H1 (cell line): ENCODE measurements around the gene THAP9. TPM values are rescaled to one million over a fixed set of nuclear protein-coding genes. Genes with fewer than 3 reads are reported as not detected.

Source experiments
- CBX5 ChIP-seq: fragments of 300-800, 300-1000 bp; sonication (generic); IDR thresholded peaks from 2 replicates; pipeline ENCODE4 v1.7.1; 2016; ENCODE audit warnings: antibody characterized with exemption, low read length, low read depth
- SIRT6 ChIP-seq: IDR thresholded peaks from one replicate; pipeline ENCODE4 v1.7.1; 2012; ENCODE audit warnings: low read length, inconsistent platforms
- polyA plus RNA-seq, 7 experiments: library from polyadenylated mRNA; depleted of rRNA in 3 of 7; stranded (reverse) in 5 of 7; unstranded in 2 of 7; fragments of >200 nt in 5 of 7; fragments of 200-250 nt in 2 of 7; gene quantifications; 1 replicate in 5 of 7; 2 replicates in 1 of 7; 4 replicates in 1 of 7; pipeline versions ENCODE4 v1.2.1 to v1.2.3, GENCODE V29; 2011 to 2013; ENCODE audit warnings: missing spikeins in 2 of 7, mixed read lengths in 2 of 7
- total RNA-seq: library from RNA; stranded (reverse); fragmentation: NEBNext Ultra II Directional; extraction: Animal tissue kit (Norgen Biotek cat#: 25700); gene quantifications from 2 replicates; pipeline ENCODE4 v1.2.1, GENCODE V29; 2021
- TF ChIP-seq, protein P1 (sequence below): fragments of 300-600 bp; sonication (generic); IDR thresholded peaks from 2 replicates; pipeline ENCODE4 v1.7.1; 2012; ENCODE audit warnings: low read length, moderate library complexity, mild to moderate bottlenecking, inconsistent platforms; ENCODE audit not compliant: insufficient replicate concordance

Gene THAP9
- total and polyA plus RNA-seq, 2 of the 8 experiments (the other 6 are each of a cell fraction or from before 2014, with no cell fraction given), result 6.1 to 13.2 TPM

DNA sequence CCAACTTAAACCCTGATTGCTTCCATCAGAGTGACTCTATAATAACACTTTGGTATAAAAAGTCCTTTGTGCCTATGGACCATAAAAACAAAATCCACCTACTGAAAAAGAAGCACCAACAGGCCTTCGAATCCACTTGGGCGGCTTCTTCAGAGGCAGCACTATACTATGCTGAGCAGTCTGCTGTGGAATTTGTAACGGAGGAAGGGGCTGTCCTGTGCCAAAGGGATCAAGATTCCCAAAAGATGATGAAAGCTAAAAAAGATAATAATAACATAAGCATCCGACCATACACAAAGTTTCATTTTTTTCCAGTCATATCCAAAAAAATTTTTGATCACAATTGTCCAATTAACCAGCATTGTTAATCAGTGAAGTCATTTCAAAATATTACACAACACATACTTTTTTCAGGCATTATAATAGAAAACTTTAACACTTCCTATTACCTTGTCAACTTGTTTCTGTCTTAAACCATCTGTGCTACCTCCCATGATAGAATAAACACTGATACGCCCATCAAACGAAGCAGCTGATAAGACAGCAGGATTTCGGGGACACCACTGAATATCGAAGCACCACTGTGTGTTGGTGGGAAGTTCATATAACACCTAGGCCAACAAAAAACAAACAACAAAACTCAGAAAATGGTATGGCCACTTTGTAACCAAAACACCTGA is 33.7 kb upstream of the THAP9 start (continued):
- TF ChIP-seq, protein P1, sequence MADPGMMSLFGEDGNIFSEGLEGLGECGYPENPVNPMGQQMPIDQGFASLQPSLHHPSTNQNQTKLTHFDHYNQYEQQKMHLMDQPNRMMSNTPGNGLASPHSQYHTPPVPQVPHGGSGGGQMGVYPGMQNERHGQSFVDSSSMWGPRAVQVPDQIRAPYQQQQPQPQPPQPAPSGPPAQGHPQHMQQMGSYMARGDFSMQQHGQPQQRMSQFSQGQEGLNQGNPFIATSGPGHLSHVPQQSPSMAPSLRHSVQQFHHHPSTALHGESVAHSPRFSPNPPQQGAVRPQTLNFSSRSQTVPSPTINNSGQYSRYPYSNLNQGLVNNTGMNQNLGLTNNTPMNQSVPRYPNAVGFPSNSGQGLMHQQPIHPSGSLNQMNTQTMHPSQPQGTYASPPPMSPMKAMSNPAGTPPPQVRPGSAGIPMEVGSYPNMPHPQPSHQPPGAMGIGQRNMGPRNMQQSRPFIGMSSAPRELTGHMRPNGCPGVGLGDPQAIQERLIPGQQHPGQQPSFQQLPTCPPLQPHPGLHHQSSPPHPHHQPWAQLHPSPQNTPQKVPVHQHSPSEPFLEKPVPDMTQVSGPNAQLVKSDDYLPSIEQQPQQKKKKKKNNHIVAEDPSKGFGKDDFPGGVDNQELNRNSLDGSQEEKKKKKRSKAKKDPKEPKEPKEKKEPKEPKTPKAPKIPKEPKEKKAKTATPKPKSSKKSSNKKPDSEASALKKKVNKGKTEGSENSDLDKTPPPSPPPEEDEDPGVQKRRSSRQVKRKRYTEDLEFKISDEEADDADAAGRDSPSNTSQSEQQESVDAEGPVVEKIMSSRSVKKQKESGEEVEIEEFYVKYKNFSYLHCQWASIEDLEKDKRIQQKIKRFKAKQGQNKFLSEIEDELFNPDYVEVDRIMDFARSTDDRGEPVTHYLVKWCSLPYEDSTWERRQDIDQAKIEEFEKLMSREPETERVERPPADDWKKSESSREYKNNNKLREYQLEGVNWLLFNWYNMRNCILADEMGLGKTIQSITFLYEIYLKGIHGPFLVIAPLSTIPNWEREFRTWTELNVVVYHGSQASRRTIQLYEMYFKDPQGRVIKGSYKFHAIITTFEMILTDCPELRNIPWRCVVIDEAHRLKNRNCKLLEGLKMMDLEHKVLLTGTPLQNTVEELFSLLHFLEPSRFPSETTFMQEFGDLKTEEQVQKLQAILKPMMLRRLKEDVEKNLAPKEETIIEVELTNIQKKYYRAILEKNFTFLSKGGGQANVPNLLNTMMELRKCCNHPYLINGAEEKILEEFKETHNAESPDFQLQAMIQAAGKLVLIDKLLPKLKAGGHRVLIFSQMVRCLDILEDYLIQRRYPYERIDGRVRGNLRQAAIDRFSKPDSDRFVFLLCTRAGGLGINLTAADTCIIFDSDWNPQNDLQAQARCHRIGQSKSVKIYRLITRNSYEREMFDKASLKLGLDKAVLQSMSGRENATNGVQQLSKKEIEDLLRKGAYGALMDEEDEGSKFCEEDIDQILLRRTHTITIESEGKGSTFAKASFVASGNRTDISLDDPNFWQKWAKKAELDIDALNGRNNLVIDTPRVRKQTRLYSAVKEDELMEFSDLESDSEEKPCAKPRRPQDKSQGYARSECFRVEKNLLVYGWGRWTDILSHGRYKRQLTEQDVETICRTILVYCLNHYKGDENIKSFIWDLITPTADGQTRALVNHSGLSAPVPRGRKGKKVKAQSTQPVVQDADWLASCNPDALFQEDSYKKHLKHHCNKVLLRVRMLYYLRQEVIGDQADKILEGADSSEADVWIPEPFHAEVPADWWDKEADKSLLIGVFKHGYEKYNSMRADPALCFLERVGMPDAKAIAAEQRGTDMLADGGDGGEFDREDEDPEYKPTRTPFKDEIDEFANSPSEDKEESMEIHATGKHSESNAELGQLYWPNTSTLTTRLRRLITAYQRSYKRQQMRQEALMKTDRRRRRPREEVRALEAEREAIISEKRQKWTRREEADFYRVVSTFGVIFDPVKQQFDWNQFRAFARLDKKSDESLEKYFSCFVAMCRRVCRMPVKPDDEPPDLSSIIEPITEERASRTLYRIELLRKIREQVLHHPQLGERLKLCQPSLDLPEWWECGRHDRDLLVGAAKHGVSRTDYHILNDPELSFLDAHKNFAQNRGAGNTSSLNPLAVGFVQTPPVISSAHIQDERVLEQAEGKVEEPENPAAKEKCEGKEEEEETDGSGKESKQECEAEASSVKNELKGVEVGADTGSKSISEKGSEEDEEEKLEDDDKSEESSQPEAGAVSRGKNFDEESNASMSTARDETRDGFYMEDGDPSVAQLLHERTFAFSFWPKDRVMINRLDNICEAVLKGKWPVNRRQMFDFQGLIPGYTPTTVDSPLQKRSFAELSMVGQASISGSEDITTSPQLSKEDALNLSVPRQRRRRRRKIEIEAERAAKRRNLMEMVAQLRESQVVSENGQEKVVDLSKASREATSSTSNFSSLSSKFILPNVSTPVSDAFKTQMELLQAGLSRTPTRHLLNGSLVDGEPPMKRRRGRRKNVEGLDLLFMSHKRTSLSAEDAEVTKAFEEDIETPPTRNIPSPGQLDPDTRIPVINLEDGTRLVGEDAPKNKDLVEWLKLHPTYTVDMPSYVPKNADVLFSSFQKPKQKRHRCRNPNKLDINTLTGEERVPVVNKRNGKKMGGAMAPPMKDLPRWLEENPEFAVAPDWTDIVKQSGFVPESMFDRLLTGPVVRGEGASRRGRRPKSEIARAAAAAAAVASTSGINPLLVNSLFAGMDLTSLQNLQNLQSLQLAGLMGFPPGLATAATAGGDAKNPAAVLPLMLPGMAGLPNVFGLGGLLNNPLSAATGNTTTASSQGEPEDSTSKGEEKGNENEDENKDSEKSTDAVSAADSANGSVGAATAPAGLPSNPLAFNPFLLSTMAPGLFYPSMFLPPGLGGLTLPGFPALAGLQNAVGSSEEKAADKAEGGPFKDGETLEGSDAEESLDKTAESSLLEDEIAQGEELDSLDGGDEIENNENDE, result no peak
- TF ChIP-seq CBX5 (no peak), SIRT6 (no peak)
